T1000 (cell line): ENCODE data around the gene MRPL58.
"Not testable (repeated sequence)": the region's sequence is repeated elsewhere in the genome, so short reads cannot be mapped to it uniquely, and the experiment has no call there.

Experiments
- DNase-seq: peaks from one replicate; lab custom pipeline; 2025; ENCODE audit warnings: mixed read lengths; lab: John Stamatoyannopoulos, UW

MRPL58 gene

DNA sequence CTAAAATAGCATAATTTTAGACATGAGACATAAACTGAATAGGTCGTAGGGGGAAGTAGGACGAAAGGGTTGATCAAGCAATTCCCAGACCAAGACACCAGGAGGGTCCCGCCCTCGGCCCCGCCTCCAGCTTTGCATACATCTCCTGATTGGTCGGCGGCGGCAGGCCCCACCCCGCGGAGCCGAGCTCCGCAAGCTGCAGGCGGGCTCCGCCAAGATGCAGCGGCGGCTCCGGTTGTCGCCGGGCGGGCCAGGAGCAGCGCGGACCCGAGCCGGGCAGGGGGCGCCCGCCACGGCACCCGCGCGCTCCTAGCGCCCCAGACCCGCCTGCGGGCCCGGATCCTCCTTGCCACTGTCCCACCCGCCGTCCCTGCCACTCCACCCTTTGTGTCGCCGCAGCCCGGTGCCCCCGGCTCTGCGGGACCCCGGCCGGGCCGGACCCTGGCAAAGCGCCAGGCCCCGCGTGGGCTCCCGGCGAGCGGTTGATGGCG is 25.0 kb upstream of the MRPL58 start, which contains the start of gene CDR2L:
Gene CDR2L, plus strand, starts transcription at position 215 of the 491 bp plus-strand sequence. CDS start 412 bp downstream, outside the sequence.
- DNase-seq: peak; percentile 87

DNA sequence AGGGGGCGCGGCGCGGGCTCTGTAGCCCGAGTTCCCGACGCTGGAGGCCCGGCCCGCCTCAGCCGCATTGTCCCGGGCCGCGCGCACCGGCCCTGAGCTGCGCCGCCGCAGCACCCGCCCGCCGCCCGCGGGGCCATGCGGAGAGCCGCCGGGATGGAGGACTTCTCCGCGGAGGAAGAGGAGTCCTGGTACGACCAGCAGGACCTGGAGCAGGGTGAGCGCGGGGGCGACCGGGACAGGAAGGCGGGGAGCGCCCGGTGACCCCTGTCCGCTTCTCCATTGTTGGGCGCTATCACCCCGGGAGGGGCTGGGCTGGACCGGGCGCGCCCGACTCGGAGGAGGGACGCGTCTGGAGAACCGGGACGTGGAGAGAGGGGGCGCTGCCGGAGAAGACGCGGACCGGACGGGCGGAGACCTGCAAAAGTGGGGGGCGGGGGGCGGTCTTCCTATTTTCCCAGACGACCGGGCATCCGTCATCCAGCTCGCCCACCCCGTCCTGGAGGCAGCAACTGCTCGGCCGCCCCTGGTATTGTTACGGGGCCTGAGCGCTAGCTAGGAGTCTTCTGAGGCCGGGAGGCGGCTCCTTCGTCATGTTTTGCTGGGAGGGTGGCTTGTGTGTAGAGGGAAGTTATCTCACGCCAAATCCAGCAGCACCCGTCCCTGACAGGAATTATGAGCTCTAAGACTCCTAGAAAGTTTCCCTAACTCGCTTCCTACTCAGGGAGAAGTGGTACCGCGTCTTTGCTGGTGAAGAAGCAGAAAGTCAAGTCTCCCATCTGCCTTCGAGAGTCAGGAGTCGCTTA is 24.4 kb upstream of the MRPL58 start:
- DNase-seq: peak; percentile 42

DNA sequence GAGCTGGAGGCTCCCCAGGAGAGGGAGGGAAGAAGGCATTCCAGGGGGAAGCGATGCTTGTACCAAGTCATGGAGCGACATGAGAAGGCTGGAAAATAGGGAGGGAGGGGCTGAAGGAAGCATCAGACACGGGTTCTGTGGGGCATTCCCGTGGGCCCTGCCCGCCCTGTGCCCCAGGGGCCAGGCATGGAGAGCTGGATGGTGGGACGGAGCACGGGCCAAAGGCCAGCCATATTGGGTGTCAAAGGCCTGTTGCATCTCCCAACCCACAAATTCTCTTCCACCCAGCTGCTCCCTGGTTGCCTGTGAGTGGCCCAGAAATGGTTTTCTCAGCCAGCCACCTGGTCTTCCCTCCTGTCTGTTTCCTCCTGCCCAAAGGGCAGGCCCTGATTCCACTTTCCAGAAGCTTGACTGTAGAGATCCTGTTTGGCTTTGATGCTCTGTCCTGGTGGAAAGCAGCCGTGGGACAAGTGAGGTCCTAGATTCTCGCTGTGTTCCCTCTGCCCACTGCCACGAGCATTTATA is 21.8 kb upstream of the MRPL58 start:
- no peak for DNase-seq

GRCh38 chr17:74992223-74992622 is 20.2 kb upstream of the MRPL58 start:
- no peak for DNase-seq

- DNase-seq: no peak
Observed at GRCh38 chr17:74994440-74994839, 18.0 kb upstream of the MRPL58 start.

GRCh38 chr17:74995847-74996246 is 16.6 kb upstream of the MRPL58 start:
- no peak for DNase-seq

DNA sequence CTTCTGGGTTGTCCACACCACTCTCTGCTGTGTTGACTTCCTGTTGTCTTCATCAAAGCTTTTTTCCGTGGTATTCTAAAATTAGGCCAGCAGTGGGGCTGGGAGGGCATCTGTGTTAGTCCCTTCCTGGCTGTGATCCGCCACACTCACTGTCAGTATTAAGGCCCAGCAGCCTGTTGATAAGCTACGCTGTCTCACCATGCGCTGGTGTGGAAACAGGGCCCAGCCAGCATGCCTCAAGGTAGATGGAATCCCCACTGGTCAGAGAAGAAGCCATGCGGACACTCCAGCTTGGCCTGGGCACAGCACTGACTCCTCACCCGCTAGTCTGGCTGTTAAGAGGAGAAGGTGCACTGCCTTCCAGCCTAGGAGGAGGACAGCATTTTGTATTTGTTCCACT is 13.7 kb upstream of the MRPL58 start:
- DNase-seq: no peak

GRCh38 chr17:74999523-74999922 is 12.9 kb upstream of the MRPL58 start:
- no peak for DNase-seq

DNA sequence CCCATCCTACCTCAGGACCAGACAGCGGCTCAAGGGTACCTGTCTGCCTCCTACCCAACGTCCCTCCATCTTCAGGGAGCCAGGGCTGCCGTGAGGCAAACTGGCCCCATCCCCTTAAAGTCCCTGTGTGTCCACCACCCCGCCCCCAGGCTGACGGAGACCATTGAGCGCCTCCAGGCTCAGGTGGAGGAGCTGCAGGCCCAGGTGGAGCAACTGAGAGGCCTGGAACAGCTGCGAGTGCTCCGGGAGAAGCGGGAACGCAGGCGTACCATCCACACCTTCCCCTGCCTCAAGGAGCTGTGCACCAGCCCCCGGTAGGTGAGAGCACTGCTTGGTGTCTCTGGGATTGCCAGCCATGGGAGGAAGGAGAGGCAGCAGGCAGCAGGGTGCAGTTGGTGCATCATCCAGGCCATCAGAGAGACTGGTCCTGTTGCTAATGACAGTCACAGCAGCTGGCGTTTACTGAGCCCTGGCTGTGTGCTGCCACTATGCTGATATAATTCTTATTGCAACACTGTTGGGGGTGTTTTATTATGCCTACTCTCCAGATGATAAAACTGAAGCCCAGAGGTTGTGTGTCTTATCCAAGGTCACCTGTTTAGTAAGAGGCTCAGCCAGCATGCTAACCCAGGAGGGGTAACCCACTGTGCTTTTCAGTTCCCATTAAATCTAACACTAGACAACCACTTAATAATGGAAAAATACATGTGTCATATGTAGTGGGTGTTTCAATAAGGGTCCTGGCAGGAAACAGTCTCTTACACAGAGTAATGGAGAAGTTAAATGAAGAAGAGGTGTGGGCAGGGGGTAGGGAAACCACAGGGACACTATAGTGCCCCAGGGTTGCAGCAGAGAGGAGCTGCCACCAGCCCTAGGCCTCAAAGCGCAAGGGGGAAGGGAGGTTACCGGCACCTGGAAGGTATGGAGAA is 10.3 kb upstream of the MRPL58 start:
- DNase-seq: no peak

DNA sequence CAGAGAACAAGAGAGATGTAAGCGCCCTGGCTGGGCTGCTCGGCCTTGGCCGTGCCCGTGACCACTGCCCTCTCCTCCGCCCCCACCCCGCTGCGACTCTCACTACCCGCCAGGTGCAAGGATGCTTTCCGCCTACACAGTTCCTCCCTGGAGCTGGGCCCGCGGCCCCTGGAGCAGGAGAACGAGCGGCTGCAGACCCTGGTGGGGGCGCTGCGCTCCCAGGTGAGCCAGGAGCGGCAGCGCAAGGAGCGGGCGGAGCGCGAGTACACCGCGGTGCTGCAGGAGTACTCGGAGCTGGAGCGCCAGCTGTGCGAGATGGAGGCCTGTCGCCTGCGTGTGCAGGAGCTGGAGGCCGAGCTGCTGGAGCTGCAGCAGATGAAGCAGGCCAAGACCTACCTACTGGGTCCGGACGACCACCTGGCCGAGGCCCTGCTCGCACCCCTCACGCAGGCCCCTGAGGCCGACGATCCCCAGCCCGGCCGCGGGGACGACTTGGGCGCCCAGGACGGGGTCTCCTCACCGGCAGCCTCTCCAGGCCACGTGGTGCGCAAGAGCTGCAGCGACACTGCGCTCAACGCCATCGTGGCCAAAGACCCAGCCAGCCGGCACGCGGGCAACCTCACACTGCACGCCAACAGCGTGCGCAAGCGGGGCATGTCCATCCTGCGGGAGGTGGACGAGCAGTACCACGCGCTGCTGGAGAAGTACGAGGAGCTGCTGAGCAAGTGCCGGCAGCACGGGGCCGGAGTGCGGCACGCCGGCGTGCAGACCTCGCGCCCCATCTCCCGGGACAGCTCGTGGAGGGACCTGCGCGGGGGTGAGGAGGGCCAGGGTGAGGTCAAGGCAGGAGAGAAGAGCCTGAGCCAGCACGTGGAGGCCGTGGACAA is 9.2 kb upstream of the MRPL58 start:
- no peak for DNase-seq

- DNase-seq: no peak
Observed at GRCh38 chr17:75003957-75004355, 8.5 kb upstream of the MRPL58 start.

DNA sequence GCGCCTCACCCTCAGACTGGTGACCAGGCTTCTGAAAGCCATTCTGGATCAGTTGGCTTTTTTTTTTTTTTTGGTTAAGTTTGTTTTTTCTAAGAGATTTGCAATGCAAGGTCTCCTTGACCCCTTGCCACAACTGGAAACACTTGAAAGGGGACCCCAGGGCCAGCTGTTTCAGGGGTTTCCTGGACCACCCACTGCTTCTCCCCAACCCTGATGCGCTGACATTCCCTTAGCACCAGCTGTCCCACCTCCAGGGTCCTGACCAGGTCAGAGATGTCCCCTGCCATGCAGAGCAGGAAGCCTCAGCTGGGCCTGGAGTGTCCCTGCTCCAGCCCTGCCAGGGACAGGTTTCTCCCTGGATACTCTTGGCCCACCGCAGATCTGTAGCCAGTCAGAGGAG is 8.1 kb upstream of the MRPL58 start:
- no peak for DNase-seq

- DNase-seq: no peak
Observed at GRCh38 chr17:75005291-75005690, 7.2 kb upstream of the MRPL58 start.

GRCh38 chr17:75006084-75006483 is 6.4 kb upstream of the MRPL58 start:
- not testable (repeated sequence) for DNase-seq

- no peak for DNase-seq
Observed at GRCh38 chr17:75006653-75007052, 5.8 kb upstream of the MRPL58 start.

DNA sequence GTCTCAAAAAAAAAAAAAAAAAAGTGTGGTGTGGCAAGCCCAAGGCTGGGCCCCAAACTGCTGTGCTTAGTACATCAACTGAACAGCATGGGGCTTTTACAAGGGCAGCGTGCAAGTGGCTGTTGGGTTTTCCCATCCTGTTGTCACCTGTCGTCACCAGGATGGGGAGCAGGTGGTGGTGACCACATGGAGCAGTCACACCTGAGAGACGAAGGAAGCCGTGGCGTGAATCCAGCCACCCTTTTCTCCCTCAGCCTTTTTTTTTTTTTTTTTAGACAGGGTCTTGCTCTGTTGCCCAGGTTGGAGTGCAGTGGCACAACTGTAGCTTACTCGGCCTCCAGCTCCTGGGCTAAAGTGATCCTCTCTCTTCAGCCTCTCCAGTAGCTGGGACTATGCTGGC is 4.1 kb upstream of the MRPL58 start:
- DNase-seq: no peak

- DNase-seq: no peak
Observed at GRCh38 chr17:75009139-75009724, 3.2 kb upstream of the MRPL58 start.

DNA sequence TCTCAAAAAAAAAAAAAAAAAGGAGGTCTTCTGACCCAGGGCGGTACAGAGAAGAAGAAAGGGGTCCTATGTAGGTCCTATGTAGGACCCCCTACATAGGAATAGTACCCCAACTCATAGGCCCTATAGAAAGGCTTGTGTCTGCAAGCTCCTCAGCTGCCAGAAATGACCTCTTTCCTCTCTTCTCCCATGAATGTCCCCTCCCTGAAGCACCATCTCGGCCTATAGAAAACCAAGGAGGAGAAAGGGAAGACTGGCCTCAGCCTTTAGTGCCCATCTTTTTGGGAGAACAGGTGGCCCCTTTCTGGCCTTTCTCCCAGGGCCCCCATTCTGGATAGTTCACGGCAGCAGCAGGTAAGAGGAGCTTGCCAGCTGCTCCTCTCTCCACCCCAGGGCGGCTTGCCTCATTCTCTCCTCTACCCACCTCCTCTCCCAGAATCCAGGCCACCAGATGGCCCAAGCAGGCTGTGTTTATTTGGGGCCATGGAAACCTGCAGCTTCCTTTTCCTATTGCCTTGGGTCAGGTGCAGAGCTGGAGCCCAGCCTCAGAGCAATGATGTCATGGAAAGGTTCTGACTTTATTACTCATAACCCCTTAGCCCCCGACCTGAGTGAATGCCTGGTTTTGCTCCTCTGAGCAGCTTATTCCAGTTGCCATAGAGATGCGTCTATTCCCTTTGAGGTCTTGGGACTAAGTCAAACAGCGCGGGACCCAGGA is 1.6 kb upstream of the MRPL58 start:
- DNase-seq: no peak

DNA sequence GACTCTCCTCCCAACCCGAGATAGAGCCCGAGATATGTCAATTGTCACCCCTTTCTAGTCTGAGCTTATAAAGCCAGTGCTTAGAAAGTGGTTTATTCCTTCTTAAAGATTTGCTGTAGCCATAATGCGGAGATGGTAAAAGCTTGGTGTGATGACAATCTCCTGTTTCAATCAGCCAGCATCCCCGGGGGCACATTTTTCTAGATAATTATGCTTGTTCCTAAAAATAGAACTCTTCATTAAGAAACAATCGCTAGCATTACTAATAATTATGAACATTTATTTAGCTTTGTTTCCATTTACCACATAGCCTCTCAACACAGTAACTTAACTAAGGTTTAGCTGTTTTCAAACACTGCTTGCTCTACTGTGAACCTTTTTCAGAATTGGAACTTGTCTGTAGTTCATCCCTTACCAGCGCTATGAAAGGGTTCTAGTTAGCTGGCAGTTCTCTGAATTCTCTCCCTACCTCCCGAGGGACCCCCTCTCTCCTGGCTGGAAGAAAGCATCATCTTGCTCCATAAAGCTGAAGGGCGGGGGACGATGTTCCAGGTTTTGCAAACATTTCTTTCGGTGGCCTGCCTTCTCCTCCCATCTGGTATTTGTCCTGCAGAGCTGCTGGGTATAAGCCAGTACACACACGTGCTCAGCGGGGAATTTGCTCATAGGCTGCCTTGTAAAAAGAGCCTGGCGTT is 922 bp upstream of the MRPL58 start:
- DNase-seq: peak; percentile 9

- DNase-seq: no peak
Observed at GRCh38 chr17:75012096-75012345, 449 bp upstream of the MRPL58 start.
